Measurements from ENCODE around the gene HOXC12.

HOXC12 gene

GRCh38 chr12:53973236-53974042 is 18.7 kb downstream of the HOXC12 start:
- DNase-seq: no peak

GRCh38 chr12:53974084-53975063 is 19.7 kb downstream of the HOXC12 start, which contains the start of gene HOTAIR:
TSS of gene HOTAIR (minus strand) at chr12:53974954.
- peak; percentile 38 for DNase-seq

DNA sequence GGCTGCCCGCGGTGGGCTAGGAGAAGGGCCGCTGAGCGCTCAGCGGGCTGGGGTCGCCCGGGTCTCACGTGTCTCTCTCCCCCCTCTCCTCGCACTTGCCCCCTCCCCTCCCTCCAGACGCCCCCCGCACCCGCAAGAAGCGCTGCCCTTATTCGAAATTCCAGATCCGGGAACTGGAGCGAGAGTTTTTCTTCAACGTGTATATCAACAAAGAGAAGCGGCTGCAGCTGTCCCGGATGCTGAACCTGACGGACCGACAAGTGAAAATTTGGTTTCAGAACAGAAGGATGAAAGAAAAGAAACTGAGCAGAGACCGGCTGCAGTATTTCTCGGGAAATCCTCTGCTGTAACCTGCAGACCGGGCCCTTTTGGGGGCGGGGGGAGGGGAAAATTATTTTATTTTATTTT is 20.4 kb downstream of the HOXC12 start:
- DNase-seq: peak; percentile 25

GRCh38 chr12:53975479-53976152 is 20.9 kb downstream of the HOXC12 start:
- DNase-seq: no peak

GRCh38 chr12:53976172-53976822 is 21.6 kb downstream of the HOXC12 start:
- no peak for DNase-seq

DNA sequence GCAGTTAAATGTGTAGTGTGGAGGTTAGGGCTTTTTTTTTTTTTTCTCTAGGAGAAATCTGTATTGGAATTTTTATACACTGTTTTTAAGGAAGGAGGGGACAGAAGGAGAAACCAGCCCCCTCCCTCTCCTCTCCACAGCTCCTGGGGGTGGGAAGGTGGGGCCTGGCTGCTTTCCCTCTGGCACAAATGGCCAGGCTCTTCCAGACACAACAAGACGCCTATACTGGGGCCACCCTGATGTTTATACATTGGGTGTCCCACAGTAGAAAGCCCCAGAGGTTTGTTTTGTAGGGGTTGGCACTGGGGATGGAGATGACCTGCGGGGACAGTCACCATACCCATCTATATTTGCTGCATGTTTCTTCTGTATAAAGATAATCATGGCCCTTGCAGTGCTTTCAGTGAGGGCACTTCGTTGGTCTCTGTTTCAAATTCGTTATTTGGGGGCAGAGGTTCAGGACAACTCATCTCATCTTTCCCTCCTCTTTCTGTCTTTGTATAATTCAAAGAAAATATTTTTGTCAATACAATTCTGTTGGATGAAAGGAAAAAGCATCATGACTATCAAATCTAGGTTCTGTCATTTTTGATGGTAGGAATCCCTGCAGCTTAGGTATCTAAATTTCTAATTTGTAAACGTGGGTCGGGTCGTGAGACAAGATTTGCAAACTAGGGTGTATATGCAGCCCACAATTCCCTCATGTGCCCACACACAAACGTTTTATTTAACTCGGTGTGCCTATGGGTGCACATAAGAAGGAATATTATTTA is 22.3 kb downstream of the HOXC12 start:
- no peak for DNase-seq

GRCh38 chr12:53977596-53978445 is 23.1 kb downstream of the HOXC12 start:
- no peak for DNase-seq

- no peak for DNase-seq
These were observed 24.0 kb downstream of the HOXC12 start for GRCh38 chr12:53978477-53979356.

DNA sequence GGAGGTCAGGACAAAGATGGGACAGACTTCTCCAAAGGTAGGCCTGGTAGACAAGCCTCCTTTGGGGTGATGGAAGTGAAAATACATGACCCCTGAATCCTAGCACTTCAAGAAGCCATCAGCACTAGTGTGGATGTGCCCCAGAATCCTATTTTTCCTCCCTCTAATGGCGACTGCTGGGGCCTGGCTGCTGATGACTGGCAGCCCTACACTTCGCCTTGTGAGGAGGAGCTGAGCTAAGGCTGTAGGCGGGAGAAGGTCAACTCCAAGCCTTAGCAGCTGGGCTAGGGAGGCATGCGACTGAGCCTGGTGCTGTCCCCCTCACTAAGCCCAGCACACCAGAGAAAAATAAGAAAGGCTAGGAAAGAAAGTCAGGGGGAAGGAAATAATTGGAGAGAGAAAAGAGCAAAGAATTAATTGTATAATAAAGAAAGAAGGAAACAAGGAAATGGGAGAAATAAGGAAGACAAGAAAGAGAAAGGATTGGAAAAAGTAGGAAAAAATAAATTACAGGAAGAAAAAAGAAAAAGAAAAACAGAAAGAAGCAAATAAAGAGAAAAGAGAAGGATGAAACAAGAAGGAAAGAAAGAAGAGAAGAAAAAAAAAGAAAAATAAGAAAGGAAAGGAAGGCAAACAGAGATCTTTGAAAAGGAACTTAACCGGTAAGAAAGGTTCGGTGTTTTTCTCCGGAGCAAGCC is 25.6 kb downstream of the HOXC12 start:
- no peak for DNase-seq

GRCh38 chr12:53980802-53981496 is 26.2 kb downstream of the HOXC12 start:
- no peak for DNase-seq

GRCh38 chr12:53981634-53982565 is 27.2 kb downstream of the HOXC12 start:
- DNase-seq: no peak

DNA sequence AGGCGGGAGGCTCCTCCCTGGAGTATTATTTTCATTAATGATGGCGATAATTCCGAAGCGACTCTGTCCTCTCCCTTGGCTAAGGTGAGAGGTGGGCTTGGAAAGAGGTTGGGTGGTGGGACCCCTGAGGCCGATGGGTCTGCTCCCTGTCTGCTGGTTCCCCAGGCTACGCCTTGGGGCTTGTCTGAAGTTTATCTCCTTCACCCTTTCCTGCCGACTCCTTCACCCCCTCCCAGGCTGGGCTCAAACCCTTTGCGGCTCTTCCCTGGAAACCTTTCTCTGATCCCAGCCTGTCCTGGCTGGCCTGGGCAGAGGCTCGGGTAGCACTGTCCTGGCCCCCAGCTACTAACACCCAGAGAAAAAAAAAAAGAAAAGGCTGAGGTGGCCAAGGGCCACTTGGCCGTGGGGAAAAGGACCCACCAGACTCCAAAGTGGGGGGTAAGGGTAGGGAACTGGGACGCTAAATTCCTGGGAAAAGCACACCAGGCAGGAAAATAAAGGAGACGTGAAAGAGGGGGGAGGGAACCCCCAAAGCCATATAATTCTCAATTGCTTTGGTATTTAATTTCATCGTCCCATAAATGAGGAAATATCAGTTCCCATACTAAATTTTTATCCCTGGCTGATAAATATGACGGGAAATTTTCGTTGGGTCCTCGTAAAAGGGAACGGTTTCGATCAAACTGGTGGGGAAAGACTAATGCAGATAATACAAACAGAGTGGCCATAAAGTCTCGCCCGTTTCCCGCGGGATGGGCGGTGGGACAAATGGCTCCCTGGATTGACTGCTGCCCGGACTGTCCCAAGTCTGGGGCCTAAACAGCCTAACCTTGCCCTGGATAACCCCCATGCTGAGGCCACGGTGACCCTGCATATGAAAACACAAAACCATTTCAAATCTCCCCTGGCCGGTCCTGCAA is 28.2 kb downstream of the HOXC12 start:
- no peak for DNase-seq

- DNase-seq: no peak
These were observed 28.9 kb downstream of the HOXC12 start for GRCh38 chr12:53983568-53983949.

GRCh38 chr12:53983950-53984572 is 29.4 kb downstream of the HOXC12 start:
- DNase-seq: no peak

DNA sequence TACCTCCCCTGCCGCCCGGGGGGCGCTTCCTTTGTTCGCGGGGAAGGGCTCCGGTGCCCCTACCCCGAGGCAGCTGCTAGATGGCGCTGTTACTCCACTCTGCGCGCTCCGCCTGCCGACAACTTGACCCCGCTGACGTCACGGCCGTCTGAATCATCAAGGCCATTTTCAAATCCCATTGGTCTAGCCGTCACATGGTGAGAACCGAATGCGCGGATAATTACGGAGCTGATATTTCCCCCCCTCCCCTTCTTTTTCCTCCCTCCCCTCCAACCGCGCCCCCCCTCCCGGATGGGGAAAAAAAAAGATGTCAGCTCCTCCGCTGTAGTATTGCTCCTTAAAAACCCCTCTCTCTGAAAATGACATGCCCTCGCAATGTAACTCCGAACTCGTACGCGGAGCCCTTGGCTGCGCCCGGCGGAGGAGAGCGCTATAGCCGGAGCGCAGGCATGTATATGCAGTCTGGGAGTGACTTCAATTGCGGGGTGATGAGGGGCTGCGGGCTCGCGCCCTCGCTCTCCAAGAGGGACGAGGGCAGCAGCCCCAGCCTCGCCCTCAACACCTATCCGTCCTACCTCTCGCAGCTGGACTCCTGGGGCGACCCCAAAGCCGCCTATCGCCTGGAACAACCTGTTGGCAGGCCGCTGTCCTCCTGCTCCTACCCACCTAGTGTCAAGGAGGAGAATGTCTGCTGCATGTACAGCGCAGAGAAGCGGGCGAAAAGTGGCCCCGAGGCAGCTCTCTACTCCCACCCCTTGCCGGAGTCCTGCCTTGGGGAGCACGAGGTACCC is 30.4 kb downstream of the HOXC12 start, which contains the start of gene HOXC10:
Gene HOXC10, plus strand, starts transcription at position 246 of the 791 bp plus-strand sequence. Its CDS starts 114 bp downstream, at position 360.
- DNase-seq: peak; percentile 63
